RWPE2 (cell line): ENCODE results near the gene NTNG1.
A peak's percentile ranks its signal among the peaks of the same experiment; 100 is the strongest.
"Not testable (repeated sequence)": the region's sequence is repeated elsewhere in the genome, so short reads cannot be mapped to it uniquely, and the experiment has no call there.

ENCODE experiments used
- ATAC-seq: fragments of 200-7000 bp; cut with Tn5 transposase; 3 replicates; pipeline ENCODE4 v1.9.1; 2021; ENCODE audit warnings: low read depth
- DNase-seq: peaks from one replicate; pipeline ENCODE4 v3.0.0-alpha.2; 2020; ENCODE audit warnings: low spot score
- H3K27ac ChIP-seq: fragments of 450-650 bp; 2 replicates; pipeline ENCODE4 v1.5.1; 2017; ENCODE audit warnings: mild to moderate bottlenecking; ENCODE audit not compliant: poor library complexity, severe bottlenecking
- H3K27me3 ChIP-seq: fragments of 250-450 bp; sonication (Bioruptor Pico); 2 replicates; pipeline ENCODE4 v1.5.1; 2021; ENCODE audit warnings: mild to moderate bottlenecking, moderate library complexity; ENCODE audit not compliant: insufficient read depth, poor library complexity, severe bottlenecking
- H3K36me3 ChIP-seq: fragments of 250-450 bp; sonication (Bioruptor Pico); 2 replicates; pipeline ENCODE4 v1.5.1; 2020; ENCODE audit warnings: low read depth, mild to moderate bottlenecking, moderate library complexity
- H3K4me1 ChIP-seq: fragments of 250-450 bp; sonication (Bioruptor Pico); 2 replicates; pipeline ENCODE4 v1.5.1; 2021; ENCODE audit warnings: mild to moderate bottlenecking, moderate library complexity; ENCODE audit not compliant: insufficient read depth, poor library complexity, severe bottlenecking
- H3K4me3 ChIP-seq: fragments of 250-450 bp; sonication (Bioruptor Pico); 2 replicates; pipeline ENCODE4 v1.5.1; 2021; ENCODE audit warnings: mild to moderate bottlenecking, moderate library complexity; ENCODE audit not compliant: severe bottlenecking
- H3K9me3 ChIP-seq: fragments of 250-450 bp; sonication (Bioruptor Pico); 2 replicates; pipeline ENCODE4 v1.5.1; 2021; ENCODE audit warnings: mild to moderate bottlenecking, moderate library complexity; ENCODE audit not compliant: severe bottlenecking
- TF ChIP-seq, protein P1 (sequence below): fragments of 450-650 bp; IDR thresholded peaks from one replicate; pipeline ENCODE4 v1.5.1; 2017; ENCODE audit warnings: mild to moderate bottlenecking, moderate library complexity; ENCODE audit not compliant: poor library complexity, severe bottlenecking

Gene NTNG1

DNA sequence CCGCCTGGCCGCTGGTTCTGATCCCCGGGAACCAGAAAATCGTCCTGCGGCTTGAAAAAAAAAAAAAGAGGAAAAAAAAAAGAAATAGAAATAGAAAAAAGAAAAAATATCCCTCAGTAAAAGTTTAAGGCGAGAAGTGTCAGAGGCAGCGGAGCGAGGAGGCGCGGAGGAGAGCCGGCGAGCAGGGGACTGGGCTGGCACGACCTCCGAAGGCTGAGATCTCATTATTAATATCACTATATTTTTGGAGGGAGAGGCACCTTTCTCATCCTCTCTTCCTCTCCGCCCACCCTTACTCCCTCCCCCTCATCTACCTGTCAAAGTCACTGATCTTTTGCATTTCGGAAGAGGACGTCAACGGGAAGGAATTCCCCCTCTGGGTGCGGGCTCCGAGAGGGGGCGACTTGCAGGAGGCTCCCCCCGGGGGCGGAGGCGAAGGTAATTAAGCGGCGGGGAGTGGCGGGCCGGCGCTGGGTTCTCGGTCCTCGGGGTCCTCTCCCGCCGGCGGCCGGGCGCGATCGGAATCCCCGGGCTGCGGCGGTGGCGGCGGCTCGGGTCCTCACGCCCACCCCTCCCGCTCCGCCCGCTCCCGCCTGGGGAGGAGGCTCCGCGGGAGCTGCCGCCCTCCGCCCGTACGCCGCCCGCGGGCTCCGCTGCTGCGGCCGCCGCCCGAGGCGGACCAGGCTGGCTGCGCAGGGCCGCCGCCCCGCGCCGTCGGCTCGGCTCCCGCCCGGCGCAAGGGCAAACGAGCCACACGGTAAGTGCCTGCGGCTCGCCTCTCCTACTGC is at the start of gene NTNG1:
NTNG1 (plus strand) TSS at position 337 of the 788 bp plus-strand sequence.
- H3K4me3 ChIP-seq, result peak within 1 kb of the TSS; percentile 36
- H3K27ac ChIP-seq, result peak within 1 kb of the TSS; percentile 44
- ATAC-seq (peak; percentile 38; the same call in 1 of the 3 replicates), DNase-seq (no peak)
- H3K27me3 ChIP-seq, result no peaks in the 10 kb centered on the region
- H3K36me3 ChIP-seq, result no peaks in the 10 kb centered on the region
- TF ChIP-seq, protein P1, sequence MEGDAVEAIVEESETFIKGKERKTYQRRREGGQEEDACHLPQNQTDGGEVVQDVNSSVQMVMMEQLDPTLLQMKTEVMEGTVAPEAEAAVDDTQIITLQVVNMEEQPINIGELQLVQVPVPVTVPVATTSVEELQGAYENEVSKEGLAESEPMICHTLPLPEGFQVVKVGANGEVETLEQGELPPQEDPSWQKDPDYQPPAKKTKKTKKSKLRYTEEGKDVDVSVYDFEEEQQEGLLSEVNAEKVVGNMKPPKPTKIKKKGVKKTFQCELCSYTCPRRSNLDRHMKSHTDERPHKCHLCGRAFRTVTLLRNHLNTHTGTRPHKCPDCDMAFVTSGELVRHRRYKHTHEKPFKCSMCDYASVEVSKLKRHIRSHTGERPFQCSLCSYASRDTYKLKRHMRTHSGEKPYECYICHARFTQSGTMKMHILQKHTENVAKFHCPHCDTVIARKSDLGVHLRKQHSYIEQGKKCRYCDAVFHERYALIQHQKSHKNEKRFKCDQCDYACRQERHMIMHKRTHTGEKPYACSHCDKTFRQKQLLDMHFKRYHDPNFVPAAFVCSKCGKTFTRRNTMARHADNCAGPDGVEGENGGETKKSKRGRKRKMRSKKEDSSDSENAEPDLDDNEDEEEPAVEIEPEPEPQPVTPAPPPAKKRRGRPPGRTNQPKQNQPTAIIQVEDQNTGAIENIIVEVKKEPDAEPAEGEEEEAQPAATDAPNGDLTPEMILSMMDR, result no peak
- H3K4me1 ChIP-seq, result peaks cover 25% of the 10 kb centered on the region
- H3K9me3 ChIP-seq, result no peaks in the 10 kb centered on the region

DNA sequence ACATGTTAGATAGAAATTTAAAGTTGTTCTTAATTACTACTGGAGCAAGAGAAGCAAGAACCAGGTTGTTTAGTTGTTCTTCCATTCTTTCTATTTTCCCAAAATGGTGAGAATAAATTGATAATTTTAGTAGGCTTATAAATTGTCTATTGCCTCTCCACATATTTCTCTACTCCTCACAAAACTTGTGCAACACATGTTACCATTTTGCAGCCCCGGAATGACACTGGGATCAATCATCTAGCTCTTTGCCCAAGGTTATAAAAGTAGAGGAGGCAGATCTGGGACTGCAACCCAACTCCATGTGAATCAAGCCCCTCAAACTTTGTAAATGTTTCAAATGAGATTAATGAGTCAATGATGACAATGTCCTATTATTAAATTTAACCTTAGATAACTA is 49.4 kb upstream of the NTNG1 start:
- no peak overlapping the region for H3K27ac ChIP-seq
- no peak overlapping the region for H3K4me3 ChIP-seq
- H3K27me3 ChIP-seq, result no peaks in the 10 kb centered on the region
- H3K4me1 ChIP-seq, result no peaks in the 10 kb centered on the region
- H3K36me3 ChIP-seq, result no peaks in the 10 kb centered on the region
- no peaks in the 10 kb centered on the region for H3K9me3 ChIP-seq
- DNase-seq, result no peak
- no peak for ATAC-seq
- TF ChIP-seq, protein P1, result no peak

DNA sequence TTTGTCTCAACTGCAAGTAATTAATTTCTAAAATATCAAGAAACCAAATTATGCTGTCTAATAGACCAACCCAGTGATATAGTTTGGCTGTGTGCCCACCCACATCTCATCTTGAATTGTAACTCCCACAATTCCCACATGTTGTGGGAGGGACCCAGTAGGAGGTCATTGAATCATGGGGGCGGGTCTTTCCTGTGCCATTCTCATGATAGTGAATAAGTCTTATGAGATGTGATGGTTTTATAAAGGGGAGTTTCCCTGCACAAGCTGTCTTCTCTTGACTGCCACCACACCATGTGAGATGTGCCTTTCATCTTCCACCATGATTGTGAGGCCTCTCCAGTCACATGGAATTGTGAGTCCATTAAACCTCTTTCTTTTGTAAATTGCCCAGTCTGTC is 47.4 kb upstream of the NTNG1 start:
- not testable (repeated sequence) for ATAC-seq, H3K27me3 ChIP-seq, H3K4me1 ChIP-seq, DNase-seq, H3K27ac ChIP-seq, H3K4me3 ChIP-seq, H3K36me3 ChIP-seq, H3K9me3 ChIP-seq

DNA sequence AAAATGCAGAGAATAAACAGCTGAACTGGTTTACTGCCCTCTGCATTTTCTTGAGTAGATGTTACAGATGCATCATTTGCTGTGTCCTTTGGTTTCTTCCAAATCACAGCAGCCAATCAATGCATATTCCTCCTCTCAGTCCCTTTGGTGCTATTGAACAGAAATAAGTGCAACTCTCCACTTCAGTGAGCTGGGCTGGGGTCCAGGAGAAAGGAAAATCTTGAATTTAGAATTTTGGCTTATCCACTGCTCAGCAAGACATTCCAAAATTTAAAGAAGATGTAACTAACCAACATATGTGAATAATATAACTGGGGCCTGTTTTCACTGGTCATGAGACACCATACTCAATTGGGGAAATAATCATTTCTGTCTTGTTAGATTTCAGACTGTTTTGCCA is 45.2 kb upstream of the NTNG1 start:
- Histone ChIP-seq H3K27ac (no peak overlapping the region), H3K27me3 (no peaks in the 10 kb centered on the region), H3K36me3 (no peaks in the 10 kb centered on the region), H3K4me3 (no peak overlapping the region), H3K9me3 (no peaks in the 10 kb centered on the region), H3K4me1 (no peaks in the 10 kb centered on the region)
- TF ChIP-seq, protein P1, result no peak
- ATAC-seq, result no peak
- DNase-seq, result no peak

DNA sequence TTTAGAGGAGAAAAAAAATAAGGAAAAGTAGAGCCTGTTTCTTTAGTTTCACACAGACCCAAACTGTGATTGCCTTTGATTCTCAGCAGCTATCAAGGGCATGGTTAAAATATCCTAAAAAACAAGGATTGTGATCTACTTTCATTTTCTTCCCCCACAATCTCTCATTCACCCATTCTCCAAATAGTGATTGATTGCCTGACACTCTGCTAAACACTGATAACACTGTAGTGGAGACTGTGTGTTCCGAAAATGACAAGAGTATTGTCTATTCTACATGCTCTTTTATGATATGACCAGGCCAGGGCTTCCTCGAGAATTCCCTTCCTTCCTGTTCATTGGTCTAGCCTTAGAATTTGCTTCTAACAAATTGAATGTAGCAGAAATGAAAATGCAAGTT is 44.1 kb upstream of the NTNG1 start:
- H3K27me3 ChIP-seq, result no peaks in the 10 kb centered on the region
- ATAC-seq (no peak), DNase-seq (no peak)
- H3K36me3 ChIP-seq, result no peaks in the 10 kb centered on the region
- H3K4me3 ChIP-seq, result no peak overlapping the region
- H3K9me3 ChIP-seq, result no peaks in the 10 kb centered on the region
- H3K4me1 ChIP-seq, result no peaks in the 10 kb centered on the region
- H3K27ac ChIP-seq, result no peak overlapping the region
- TF ChIP-seq, protein P1, result no peak
